Adrenal gland (tissue), 5 donors: ENCODE measurements around the gene CEP128.

ENCODE experiments used
- POLR2A ChIP-seq, 2 donors: fragments of 450-650 bp; IDR thresholded peaks; one replicate each; pipeline ENCODE4 v1.6.1; 2017; ENCODE audit warnings: antibody characterized with exemption in 2 of 2, mild to moderate bottlenecking in 2 of 2, moderate library complexity in 1 of 2
- TF ChIP-seq, protein P1 (sequence below), 6 experiments: fragments of 450-650 bp in 4 of 6; fragments of 200-600 bp in 2 of 6; sonication (generic) in 1 of 6; IDR thresholded peaks; 1 replicate in 5 of 6; 2 replicates in 1 of 6; pipeline versions ENCODE4 v1.5.1 to v1.8.0; 2016 to 2021; ENCODE audit warnings: antibody characterized with exemption in 6 of 6, mild to moderate bottlenecking in 2 of 6, moderate library complexity in 1 of 6
- donor health status: DM: no; HTN: no; CAD: no.

DNA sequence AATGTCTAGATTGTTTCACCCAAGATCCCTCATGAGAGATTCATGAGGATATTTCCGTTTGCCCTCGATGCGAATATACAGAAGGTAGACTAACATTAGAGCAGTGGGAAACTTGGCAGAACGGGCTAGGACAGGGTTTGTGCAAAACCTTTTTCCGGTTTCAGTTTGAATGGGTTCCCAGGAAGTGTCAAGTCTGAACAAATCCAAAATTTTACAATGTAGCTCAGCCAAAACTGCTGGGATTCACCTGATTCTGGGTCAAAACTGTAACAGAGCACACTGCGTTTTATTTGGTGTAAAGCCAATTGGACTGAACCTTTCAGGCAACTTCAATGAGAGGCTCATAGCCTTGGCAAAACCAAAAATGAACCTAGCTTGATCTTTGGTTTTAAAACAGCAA, 392.4 kb downstream of the CEP128 start:
- TF ChIP-seq, protein P1, sequence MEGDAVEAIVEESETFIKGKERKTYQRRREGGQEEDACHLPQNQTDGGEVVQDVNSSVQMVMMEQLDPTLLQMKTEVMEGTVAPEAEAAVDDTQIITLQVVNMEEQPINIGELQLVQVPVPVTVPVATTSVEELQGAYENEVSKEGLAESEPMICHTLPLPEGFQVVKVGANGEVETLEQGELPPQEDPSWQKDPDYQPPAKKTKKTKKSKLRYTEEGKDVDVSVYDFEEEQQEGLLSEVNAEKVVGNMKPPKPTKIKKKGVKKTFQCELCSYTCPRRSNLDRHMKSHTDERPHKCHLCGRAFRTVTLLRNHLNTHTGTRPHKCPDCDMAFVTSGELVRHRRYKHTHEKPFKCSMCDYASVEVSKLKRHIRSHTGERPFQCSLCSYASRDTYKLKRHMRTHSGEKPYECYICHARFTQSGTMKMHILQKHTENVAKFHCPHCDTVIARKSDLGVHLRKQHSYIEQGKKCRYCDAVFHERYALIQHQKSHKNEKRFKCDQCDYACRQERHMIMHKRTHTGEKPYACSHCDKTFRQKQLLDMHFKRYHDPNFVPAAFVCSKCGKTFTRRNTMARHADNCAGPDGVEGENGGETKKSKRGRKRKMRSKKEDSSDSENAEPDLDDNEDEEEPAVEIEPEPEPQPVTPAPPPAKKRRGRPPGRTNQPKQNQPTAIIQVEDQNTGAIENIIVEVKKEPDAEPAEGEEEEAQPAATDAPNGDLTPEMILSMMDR (IDR thresholded peaks at IDR 0.05), result no peak
- no peak for TF ChIP-seq POLR2A (IDR thresholded peaks at IDR 0.05)
